HepG2 (cell line): ENCODE measurements around the gene KDM4E. TPM values are rescaled to one million over a fixed set of nuclear protein-coding genes. Genes with fewer than 3 reads are reported as not detected.
"Not testable (repeated sequence)": the region's sequence is repeated elsewhere in the genome, so short reads cannot be mapped to it uniquely, and the experiment has no call there.

Source experiments
- ATAC-seq: fragments of 200-7000 bp; cut with Tn5 transposase; 3 replicates; pipeline ENCODE4 v1.9.1; 2020; ENCODE audit warnings: mild to moderate bottlenecking, moderate library complexity
- BruUV-seq: library from RNA; stranded (reverse); fragments of 400-500 nt; replicated peaks from 2 replicates; lab custom pipeline; 2021; lab: Mats Ljungman, UMichigan
- CTCF ChIA-PET: fragments of 300-600 bp; formaldehyde crosslinking; extraction: SDS; loops from one replicate; lab custom pipeline; 2021; ENCODE audit warnings: low total read pairs, inconsistent platforms, low intra/inter-chr PET ratio; lab: Yijun Ruan, JAX
- POLR2A ChIA-PET: fragments of 350-600 bp; sonication (Branson Sonifier 250); formaldehyde crosslinking; loops from one replicate; lab custom pipeline; 2020; ENCODE audit warnings: antibody characterized with exemption, inconsistent platforms; lab: Yijun Ruan, JAX
- DNase-seq: peaks from one replicate; pipeline ENCODE4 v3.0.0-alpha.2; 2015; ENCODE audit warnings: low spot score
- FAIRE-seq: peaks from 3 replicates; lab custom pipeline; 2011; peaks lifted over from hg19 to GRCh38; lab: Jason Lieb, UNC
- H2AFZ ChIP-seq: one replicate; pipeline ENCODE4 v1.6.1; 2011; ENCODE audit warnings: low read length, inconsistent platforms
- H3K27ac ChIP-seq: fragments of 300-600 bp; 3 replicates; pipeline ENCODE4 v1.8.0; 2011; ENCODE audit warnings: mixed run types, mild to moderate bottlenecking, mixed read lengths, low read length, inconsistent platforms; ENCODE audit not compliant: insufficient read depth; ENCODE audit errors: extremely low read length
- H3K27me3 ChIP-seq, 2 experiments: fragments of 200-600 bp in 1 of 2; 2 replicates in 1 of 2; 3 replicates in 1 of 2; pipeline versions ENCODE4 v1.6.0 to v1.8.0; 2011; ENCODE audit warnings: low read length in 2 of 2, mild to moderate bottlenecking in 2 of 2, moderate library complexity in 2 of 2, inconsistent platforms in 1 of 2; ENCODE audit not compliant: insufficient read depth in 2 of 2, control insufficient read depth in 1 of 2
- H3K36me3 ChIP-seq, 2 experiments: fragments of 200-600 bp in 1 of 2; replicated peaks in 1 of 2; 2 replicates in 1 of 2; 3 replicates in 1 of 2; pipeline versions ENCODE4 v1.5.1 to v1.8.0; 2011; ENCODE audit warnings: low read length in 2 of 2, inconsistent platforms in 1 of 2; ENCODE audit not compliant: insufficient read depth in 2 of 2, control insufficient read depth in 1 of 2
- H3K4me1 ChIP-seq: 2 replicates; pipeline ENCODE4 v1.5.1; 2012; ENCODE audit warnings: low read length, inconsistent platforms; ENCODE audit not compliant: insufficient read depth
- H3K4me2 ChIP-seq: 2 replicates; pipeline ENCODE4 v1.6.0; 2011; ENCODE audit warnings: low read depth, low read length, inconsistent platforms
- H3K4me3 ChIP-seq, 3 experiments: fragments of 200-600 bp in 1 of 3; sonication (generic), shearing (Covaris generic) in 1 of 3; replicated peaks in 1 of 3; 2 replicates each; pipeline ENCODE4 v1.5.1; 2011 to 2016; ENCODE audit warnings: low read length in 3 of 3, inconsistent platforms in 2 of 3, low read depth in 2 of 3, mild to moderate bottlenecking in 2 of 3, control low read depth in 1 of 3, mixed read lengths in 1 of 3; ENCODE audit not compliant: insufficient read depth in 1 of 3
- H3K79me2 ChIP-seq: one replicate; pipeline ENCODE4 v1.6.1; 2011; ENCODE audit warnings: low read length, inconsistent platforms; ENCODE audit not compliant: insufficient read depth
- H3K9ac ChIP-seq: 2 replicates; pipeline ENCODE4 v1.6.0; 2011; ENCODE audit warnings: mild to moderate bottlenecking, low read depth, low read length, inconsistent platforms; ENCODE audit not compliant: insufficient read depth
- H3K9me3 ChIP-seq: 2 replicates; pipeline ENCODE4 v1.5.1; 2012; ENCODE audit warnings: mild to moderate bottlenecking, low read length
- H4K20me1 ChIP-seq: 2 replicates; pipeline ENCODE4 v1.6.0; 2011; ENCODE audit warnings: inconsistent platforms, mild to moderate bottlenecking, low read length, moderate library complexity; ENCODE audit not compliant: insufficient read depth
- AKNA ChIP-seq: sonication (generic); formaldehyde crosslinking; IDR thresholded peaks from 2 replicates; pipeline ENCODE4 v1.4.0; 2020; ENCODE audit warnings: missing genetic modification reagents, borderline replicate concordance
- ARID2 ChIP-seq: sonication (generic); formaldehyde crosslinking; IDR thresholded peaks from 2 replicates; pipeline ENCODE4 v1.8.1; 2022; ENCODE audit warnings: mild to moderate bottlenecking, missing genetic modification reagents, borderline replicate concordance
- CBX1 ChIP-seq: IDR thresholded peaks from one replicate; pipeline ENCODE4 v1.6.1; 2016; ENCODE audit warnings: antibody characterized with exemption, low read depth
- EED ChIP-seq: sonication (generic); formaldehyde crosslinking; IDR thresholded peaks from 2 replicates; pipeline ENCODE4 v1.5.0; 2020; ENCODE audit warnings: mild to moderate bottlenecking, missing genetic modification reagents
- IKZF1 ChIP-seq: fragments of 450-650 bp; IDR thresholded peaks from 2 replicates; pipeline ENCODE4 v1.7.1; 2016
- KLF11 ChIP-seq: IDR thresholded peaks from 2 replicates; pipeline ENCODE4 v1.6.1; 2016; ENCODE audit warnings: missing compliant biosample characterization
- PBX2 ChIP-seq: IDR thresholded peaks from 2 replicates; pipeline ENCODE4 v1.6.1; 2016; ENCODE audit warnings: control low read depth
- SMC3 ChIP-seq: IDR thresholded peaks from 2 replicates; pipeline ENCODE4 v1.6.1; 2011; ENCODE audit warnings: low read length, improper control_type of control experiment
- ZNF501 ChIP-seq: sonication (generic); formaldehyde crosslinking; IDR thresholded peaks from 2 replicates; pipeline ENCODE4 v1.5.1; 2020; ENCODE audit warnings: mild to moderate bottlenecking, moderate library complexity, missing genetic modification reagents
- ZNF614 ChIP-seq: IDR thresholded peaks from 2 replicates; pipeline ENCODE4 v1.6.1; 2018; ENCODE audit warnings: missing biosample characterization, missing genetic modification reagents, inconsistent platforms, borderline replicate concordance
- ZNF704 ChIP-seq: sonication (generic); formaldehyde crosslinking; IDR thresholded peaks from 2 replicates; pipeline ENCODE4 v1.8.1; 2023; ENCODE audit warnings: mild to moderate bottlenecking, inconsistent platforms, moderate library complexity, missing genetic modification reagents, borderline replicate concordance
- ZNF713 ChIP-seq: sonication (generic); formaldehyde crosslinking; IDR thresholded peaks from 2 replicates; pipeline ENCODE4 v1.4.0; 2020; ENCODE audit warnings: mild to moderate bottlenecking, missing genetic modification reagents
- WGBS: methylation state at CpG from one replicate; pipeline ENCODE4 v1.1.6; 2017; ENCODE audit warnings: low lambda C conversion rate; 5-methylcytosine and 5-hydroxymethylcytosine counted together
- in situ Hi-C: cut with HindIII; loops from 2 replicates; pipeline ENCODE4 v1.10.0; 2017; ENCODE audit warnings: low pct_unique_long_range_greater_than_20kb; ENCODE audit not compliant: extremely low pct_ligation_motif_present
- intact Hi-C: fragments of 100-400 bp; cut with micrococcal nuclease; formaldehyde crosslinking; loops from one replicate; pipeline ENCODE4 v1.10.0; 2022; ENCODE audit not compliant: unreplicated experiment
- polyA plus RNA-seq, 8 experiments: library from polyadenylated mRNA; depleted of rRNA in 3 of 8; stranded (reverse) in 7 of 8; unstranded in 1 of 8; fragments of >200 nt; fragmentation: Illumina TruSeq in 4 of 8; extraction: Trizol in 4 of 8; gene quantifications; 2 replicates each; pipeline versions ENCODE4 v1.2.1 to v1.2.3, GENCODE V29; 2011 to 2016; ENCODE audit warnings: low read depth in 4 of 8, missing spikeins in 1 of 8, mixed read lengths in 1 of 8; ENCODE audit not compliant: insufficient read depth in 1 of 8
- total RNA-seq, 5 experiments: library from RNA; depleted of rRNA; stranded (reverse); fragments of >200 nt; fragmentation: Illumina TruSeq; extraction: Trizol; gene quantifications; 2 replicates each; pipeline ENCODE4 v1.2.3, GENCODE V29; 2016; ENCODE audit warnings: low read depth in 1 of 5

Gene KDM4E
- total and polyA plus RNA-seq, 2 of the 13 experiments (the other 11 are each of a cell fraction or from before 2014, with no cell fraction given), result not detected

- no peak for TF ChIP-seq ZNF704 (CRISPR knock-in tag)
- TF ChIP-seq KLF11 (CRISPR knock-in tag), result no peak
- no peak for TF ChIP-seq AKNA (CRISPR knock-in tag)
- TF ChIP-seq CBX1, result no peak
- TF ChIP-seq ARID2 (CRISPR knock-in tag), result no peak
- TF ChIP-seq PBX2, result no peak
- no peak for TF ChIP-seq ZNF713 (CRISPR knock-in tag)
- TF ChIP-seq SMC3, result no peak
- TF ChIP-seq ZNF501 (CRISPR knock-in tag), result no peak
- no peak for TF ChIP-seq IKZF1
- TF ChIP-seq ZNF614, result no peak
- no peak for TF ChIP-seq EED (CRISPR knock-in tag)
Observed at GRCh38 chr11:95045812-95046211, 20.8 kb downstream of the KDM4E start (continued).

- FAIRE-seq, H2AFZ ChIP-seq, BruUV-seq, H3K79me2 ChIP-seq, H3K27ac ChIP-seq, H3K4me1 ChIP-seq, H3K4me3 ChIP-seq, H3K9me3 ChIP-seq, H3K9ac ChIP-seq, in situ Hi-C loops, POLR2A ChIA-PET, H4K20me1 ChIP-seq, H3K4me2 ChIP-seq, ATAC-seq, CTCF ChIA-PET, H3K36me3 ChIP-seq, H3K27me3 ChIP-seq, DNase-seq, intact Hi-C loops: not testable (repeated sequence)
- WGBS, result no CpG with 5 or more reads among the region's 3 CpGs
Observed at GRCh38 chr11:95049122-95049521, 24.1 kb downstream of the KDM4E start, which contains the start of gene KDM4F. Gene KDM4F, plus strand, starts transcription at chr11:95049422.
